Activated CD8-positive, alpha-beta memory T cell treated with anti-CD3 and anti-CD28 coated beads for 24 hours (primary cell): ENCODE measurements around the gene DAAM1.

Experiments used
- DNase-seq: peaks from one replicate; pipeline ENCODE4 v3.0.0-alpha.2; 2020

The DAAM1 gene

GRCh38 chr14:59389936-59390335 is 201.5 kb downstream of the DAAM1 start:
- no peak for DNase-seq

GRCh38 chr14:59391388-59391787 is 202.9 kb downstream of the DAAM1 start:
- no peak for DNase-seq

GRCh38 chr14:59394268-59394667 is 205.8 kb downstream of the DAAM1 start:
- DNase-seq = no peak

GRCh38 chr14:59395672-59396071 is 207.2 kb downstream of the DAAM1 start:
- no peak for DNase-seq

GRCh38 chr14:59398841-59399240 is 210.4 kb downstream of the DAAM1 start:
- no peak for DNase-seq

GRCh38 chr14:59406454-59407245 is 218.2 kb downstream of the DAAM1 start:
- no peak for DNase-seq

- DNase-seq = no peak
Measured at GRCh38 chr14:59407246-59408010, 219.0 kb downstream of the DAAM1 start.

- no peak for DNase-seq
Measured at GRCh38 chr14:59415836-59416602, 227.6 kb downstream of the DAAM1 start.

GRCh38 chr14:59417311-59417710 is 228.8 kb downstream of the DAAM1 start:
- DNase-seq = no peak

GRCh38 chr14:59419303-59419702 is 230.8 kb downstream of the DAAM1 start:
- DNase-seq = no peak
